Loucy (cell line): ENCODE measurements around the gene SFXN3.

Experiments
- H2AFZ ChIP-seq: fragments of 200-600 bp; sonication (generic); 2 replicates; pipeline ENCODE4 v1.6.0; 2016; ENCODE audit warnings: antibody characterized with exemption, mild to moderate bottlenecking, low read length, moderate library complexity
- H3F3A ChIP-seq: fragments of 200-600 bp; 2 replicates; pipeline ENCODE4 v1.6.0; 2016; ENCODE audit warnings: antibody characterized with exemption, low read depth, mild to moderate bottlenecking
- H3K27me3 ChIP-seq: fragments of 200-600 bp; sonication (generic); 2 replicates; pipeline ENCODE4 v1.6.1; 2014; ENCODE audit warnings: low read length, mild to moderate bottlenecking; ENCODE audit not compliant: insufficient read depth, poor library complexity, severe bottlenecking
- H3K36me3 ChIP-seq: fragments of 200-600 bp; sonication (generic); 2 replicates; pipeline ENCODE4 v1.6.1; 2016; ENCODE audit warnings: low read length; ENCODE audit not compliant: insufficient read depth
- H3K4me1 ChIP-seq: fragments of 200-600 bp; sonication (generic); 2 replicates; pipeline ENCODE4 v1.5.1; 2014; ENCODE audit warnings: low read length, mild to moderate bottlenecking; ENCODE audit not compliant: insufficient read depth, poor library complexity, severe bottlenecking
- H3K4me2 ChIP-seq: fragments of 200-600 bp; sonication (generic); 2 replicates; pipeline ENCODE4 v1.6.0; 2014; ENCODE audit warnings: antibody characterized with exemption, low read length, low read depth, mild to moderate bottlenecking; ENCODE audit not compliant: poor library complexity, severe bottlenecking
- H3K4me3 ChIP-seq: fragments of 200-600 bp; sonication (generic); 2 replicates; pipeline ENCODE4 v1.5.1; 2014; ENCODE audit warnings: low read length, mild to moderate bottlenecking, mixed read lengths; ENCODE audit not compliant: poor library complexity, severe bottlenecking
- H3K79me2 ChIP-seq: fragments of 200-600 bp; sonication (generic); 2 replicates; pipeline ENCODE4 v1.6.1; 2014; ENCODE audit warnings: low read length; ENCODE audit not compliant: insufficient read depth
- H3K9ac ChIP-seq: fragments of 200-600 bp; sonication (generic); 2 replicates; pipeline ENCODE4 v1.6.0; 2014; ENCODE audit warnings: mild to moderate bottlenecking, low read depth, low read length, moderate library complexity; ENCODE audit not compliant: poor library complexity, severe bottlenecking
- H3K9me2 ChIP-seq: fragments of 200-600 bp; sonication (generic); replicated peaks from 2 replicates; pipeline ENCODE4 v1.6.1; 2016; ENCODE audit warnings: low read depth, low read length, mixed read lengths
- H3K9me3 ChIP-seq: fragments of 200-600 bp; sonication (generic); 2 replicates; pipeline ENCODE4 v1.6.1; 2014; ENCODE audit warnings: mild to moderate bottlenecking, antibody characterized with exemption, low read length, low read depth; ENCODE audit not compliant: insufficient read depth
- H4K20me1 ChIP-seq: fragments of 200-600 bp; sonication (generic); 2 replicates; pipeline ENCODE4 v1.6.0; 2014; ENCODE audit warnings: antibody characterized with exemption, low read length, mild to moderate bottlenecking; ENCODE audit not compliant: insufficient read depth, poor library complexity, severe bottlenecking
- EZH2phosphoT487 ChIP-seq: fragments of 200-600 bp; IDR thresholded peaks from 2 replicates; pipeline ENCODE4 v1.6.1; 2018; ENCODE audit warnings: antibody characterized with exemption, mild to moderate bottlenecking, moderate library complexity, borderline replicate concordance
- TF ChIP-seq, protein P1 (sequence below): fragments of 200-600 bp; sonication (generic); conservative IDR thresholded peaks from 2 replicates; pipeline ENCODE4 v1.5.1; 2014; ENCODE audit warnings: mild to moderate bottlenecking, antibody characterized with exemption, low read length

Gene SFXN3

GRCh38 chr10:101087376-101087775, 56.3 kb downstream of the SFXN3 start:
- no peak for TF ChIP-seq EZH2phosphoT487
- TF ChIP-seq, protein P1, sequence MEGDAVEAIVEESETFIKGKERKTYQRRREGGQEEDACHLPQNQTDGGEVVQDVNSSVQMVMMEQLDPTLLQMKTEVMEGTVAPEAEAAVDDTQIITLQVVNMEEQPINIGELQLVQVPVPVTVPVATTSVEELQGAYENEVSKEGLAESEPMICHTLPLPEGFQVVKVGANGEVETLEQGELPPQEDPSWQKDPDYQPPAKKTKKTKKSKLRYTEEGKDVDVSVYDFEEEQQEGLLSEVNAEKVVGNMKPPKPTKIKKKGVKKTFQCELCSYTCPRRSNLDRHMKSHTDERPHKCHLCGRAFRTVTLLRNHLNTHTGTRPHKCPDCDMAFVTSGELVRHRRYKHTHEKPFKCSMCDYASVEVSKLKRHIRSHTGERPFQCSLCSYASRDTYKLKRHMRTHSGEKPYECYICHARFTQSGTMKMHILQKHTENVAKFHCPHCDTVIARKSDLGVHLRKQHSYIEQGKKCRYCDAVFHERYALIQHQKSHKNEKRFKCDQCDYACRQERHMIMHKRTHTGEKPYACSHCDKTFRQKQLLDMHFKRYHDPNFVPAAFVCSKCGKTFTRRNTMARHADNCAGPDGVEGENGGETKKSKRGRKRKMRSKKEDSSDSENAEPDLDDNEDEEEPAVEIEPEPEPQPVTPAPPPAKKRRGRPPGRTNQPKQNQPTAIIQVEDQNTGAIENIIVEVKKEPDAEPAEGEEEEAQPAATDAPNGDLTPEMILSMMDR: no peak
- H3K27me3 ChIP-seq: no peaks in the 10 kb centered on the region

DNA sequence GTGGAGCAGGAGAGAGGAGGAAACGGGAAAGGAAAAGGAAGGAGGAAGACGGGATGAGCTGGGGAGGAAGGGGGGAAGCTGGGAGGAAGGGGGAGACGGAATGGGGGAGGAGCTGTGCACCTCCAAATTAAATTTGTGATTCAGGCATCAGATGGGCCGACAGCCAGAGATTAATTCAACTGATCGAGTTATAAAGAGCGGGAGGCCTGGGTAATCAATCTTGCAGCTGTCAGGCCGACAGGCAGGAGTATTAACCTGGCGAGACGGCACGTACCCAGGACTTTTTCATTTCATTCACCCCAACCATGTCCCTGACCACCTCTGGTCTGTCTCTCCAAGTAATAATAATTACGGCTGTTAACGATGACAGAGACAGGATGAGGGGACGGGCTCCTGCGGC, 56.9 kb downstream of the SFXN3 start:
- H3K4me1 ChIP-seq: no peaks in the 10 kb centered on the region
- H3K4me2 ChIP-seq: no peak overlapping the region
- H3K4me3 ChIP-seq: no peak overlapping the region
- H3K79me2 ChIP-seq: no peaks in the 10 kb centered on the region
- no peaks in the 10 kb centered on the region for H3K9me2 ChIP-seq
- H3K36me3 ChIP-seq: no peaks in the 10 kb centered on the region
- H2AFZ ChIP-seq: no peak overlapping the region
- H3K27me3 ChIP-seq: no peaks in the 10 kb centered on the region
- TF ChIP-seq, protein P1: no peak
- no peak for TF ChIP-seq EZH2phosphoT487
- H3F3A ChIP-seq: no peaks in the 10 kb centered on the region
- no peaks in the 10 kb centered on the region for H3K9me3 ChIP-seq
- no peaks in the 10 kb centered on the region for H4K20me1 ChIP-seq
- no peak overlapping the region for H3K9ac ChIP-seq

More at GRCh38 chr10:101087376-101087775, 56.3 kb downstream of the SFXN3 start:
- H3K4me1 ChIP-seq: no peaks in the 10 kb centered on the region
- H3K79me2 ChIP-seq: no peaks in the 10 kb centered on the region
- no peaks in the 10 kb centered on the region for H3F3A ChIP-seq
- H3K9me2 ChIP-seq: no peaks in the 10 kb centered on the region
- no peaks in the 10 kb centered on the region for H3K36me3 ChIP-seq
- no peak overlapping the region for H3K4me2 ChIP-seq
- H3K9me3 ChIP-seq: no peaks in the 10 kb centered on the region
- H4K20me1 ChIP-seq: no peaks in the 10 kb centered on the region
- no peak overlapping the region for H3K9ac ChIP-seq
- no peak overlapping the region for H3K4me3 ChIP-seq
- H2AFZ ChIP-seq: no peak overlapping the region

DNA sequence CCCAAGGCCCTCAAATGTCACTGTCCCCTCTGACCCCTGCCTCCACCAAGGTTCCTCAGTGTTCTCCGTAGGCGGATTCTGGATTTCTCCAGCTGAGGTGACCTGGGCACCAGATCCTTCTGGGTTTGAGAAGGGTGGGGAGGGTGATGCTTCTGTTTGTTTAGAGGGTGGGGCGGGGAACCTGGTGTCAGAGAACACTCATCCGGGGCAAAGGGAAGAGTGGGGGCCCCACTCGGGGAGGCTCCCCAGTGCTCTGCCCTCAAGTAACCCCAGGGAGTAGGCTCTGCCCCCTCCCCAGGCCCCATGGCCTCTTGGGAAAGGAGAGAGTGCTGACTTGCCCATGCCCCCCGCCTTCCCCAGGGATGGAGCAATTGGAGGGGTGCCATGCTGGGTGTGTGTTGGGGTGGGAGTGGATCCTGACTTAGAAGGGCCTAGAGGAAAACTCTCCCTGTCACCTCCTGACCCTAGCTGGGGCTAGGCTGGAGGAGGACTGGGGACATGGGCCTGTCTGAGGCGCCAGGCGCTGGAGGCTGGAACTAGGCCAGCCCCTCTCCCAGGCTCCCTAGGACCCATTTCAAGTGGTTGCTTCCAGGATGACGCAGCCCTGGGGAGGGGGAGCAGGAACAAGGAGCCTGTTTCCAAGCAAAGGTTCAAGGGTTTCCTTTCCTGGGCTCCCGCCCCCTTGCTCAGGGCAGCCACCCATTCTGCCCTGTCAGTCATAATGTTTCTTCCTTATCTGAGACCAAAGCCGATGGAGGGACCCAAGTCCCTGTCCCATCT, 58.7 kb downstream of the SFXN3 start:
- H2AFZ ChIP-seq: no peak overlapping the region
- no peak for TF ChIP-seq EZH2phosphoT487
- TF ChIP-seq, protein P1: no peak
- H4K20me1 ChIP-seq: no peaks in the 10 kb centered on the region
- no peaks in the 10 kb centered on the region for H3K4me1 ChIP-seq
- no peaks in the 10 kb centered on the region for H3K79me2 ChIP-seq
- H3K4me2 ChIP-seq: no peak overlapping the region
- H3K27me3 ChIP-seq: no peaks in the 10 kb centered on the region
- H3K36me3 ChIP-seq: no peaks in the 10 kb centered on the region
- H3F3A ChIP-seq: no peaks in the 10 kb centered on the region
- H3K4me3 ChIP-seq: no peak overlapping the region
- H3K9ac ChIP-seq: no peak overlapping the region
- no peaks in the 10 kb centered on the region for H3K9me3 ChIP-seq
- H3K9me2 ChIP-seq: no peaks in the 10 kb centered on the region
